ENCODE data around the gene STK32B. TPM values are rescaled to one million over a fixed set of nuclear protein-coding genes. Genes with fewer than 3 reads are reported as not detected.

Gene STK32B
- total RNA-seq, 2 experiments from 2014 or later, result not detected

DNA sequence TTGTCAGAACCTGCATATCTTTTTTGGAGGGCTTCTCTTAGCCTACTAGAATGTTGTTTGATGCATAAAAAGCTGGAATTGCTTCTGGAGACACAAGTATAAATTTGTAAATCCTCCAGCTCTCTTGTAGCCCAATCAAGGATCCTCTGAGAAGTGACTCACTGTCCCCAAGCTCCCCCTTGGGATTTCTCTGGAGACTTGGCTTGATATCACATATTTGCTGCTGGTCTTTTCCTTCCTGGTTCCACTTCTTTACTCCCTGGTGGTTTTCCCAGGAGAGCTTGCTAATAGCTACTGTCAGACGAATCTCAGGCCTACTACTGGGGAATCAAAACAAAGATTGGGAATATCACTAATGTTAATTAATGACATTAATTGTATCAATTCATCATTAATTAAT is 173.1 kb downstream of the STK32B start:
- intact Hi-C loops (cut with micrococcal nuclease; ENCODE audit: unreplicated experiment), result no loop called here
- no peak overlapping the region for H3K4me3 ChIP-seq (ENCODE audit: low read depth, low read length, poor library complexity, severe bottlenecking)
- no TSS peak for BruUV-seq (replicated peaks)
- no peaks in the 10 kb centered on the region for H3K9me3 ChIP-seq (ENCODE audit: low read length)
- H3K79me2 ChIP-seq (ENCODE audit: insufficient read depth, low read depth, low read length), result no peaks in the 10 kb centered on the region
- no peak for DNase-seq (ENCODE audit: low spot score)
- no peaks in the 10 kb centered on the region for H3K36me3 ChIP-seq (ENCODE audit: insufficient read depth, low read length)
- no peak for TF ChIP-seq EZH2phosphoT487 (IDR thresholded peaks at IDR 0.05; ENCODE audit: borderline replicate concordance, low read depth, low read length)
- no peak for TF ChIP-seq CTCF (conservative IDR thresholded peaks at IDR 0.05; ENCODE audit: low read length)
- H3K4me1 ChIP-seq (ENCODE audit: insufficient read depth, low read length, poor library complexity, severe bottlenecking), result no peaks in the 10 kb centered on the region
- POLR2A ChIA-PET, result no interaction called here
- H2AFZ ChIP-seq (ENCODE audit: low read length), result no peak overlapping the region
- no peaks in the 10 kb centered on the region for H3K9me2 ChIP-seq (ENCODE audit: insufficient read depth, low read length)
- no peak overlapping the region for H3K27ac ChIP-seq (ENCODE audit: low read depth, low read length, poor library complexity, severe bottlenecking)
- H4K20me1 ChIP-seq (ENCODE audit: insufficient read depth, low read length), result no peaks in the 10 kb centered on the region
- CTCF ChIA-PET (ENCODE audit: unreplicated experiment), result no interaction called here
- no peak overlapping the region for H3K4me2 ChIP-seq (ENCODE audit: low read length)

GRCh38 chr4:5232549-5232948 is 181.3 kb downstream of the STK32B start:
- DNase-seq (ENCODE audit: low spot score), result no peak
- ChIA-PET POLR2A (interaction anchor here (0.6 kb wide), 1 partner anchor 214 kb away, joined by 3 read pairs; no protein-coding TSS in a partner anchor), CTCF (ENCODE audit: unreplicated experiment) (no interaction called here)
- Histone ChIP-seq H3K9me3 (ENCODE audit: low read length) (no peaks in the 10 kb centered on the region), H3K9me2 (ENCODE audit: insufficient read depth, low read length) (no peaks in the 10 kb centered on the region), H3K79me2 (ENCODE audit: insufficient read depth, low read depth, low read length) (no peaks in the 10 kb centered on the region), H3K4me2 (ENCODE audit: low read length) (no peak overlapping the region), H3K4me3 (ENCODE audit: low read depth, low read length, poor library complexity, severe bottlenecking) (no peak overlapping the region), H3K36me3 (ENCODE audit: insufficient read depth, low read length) (no peaks in the 10 kb centered on the region), H2AFZ (ENCODE audit: low read length) (no peak overlapping the region), H4K20me1 (ENCODE audit: insufficient read depth, low read length) (no peaks in the 10 kb centered on the region), H3K27ac (ENCODE audit: low read depth, low read length, poor library complexity, severe bottlenecking) (no peak overlapping the region), H3K4me1 (ENCODE audit: insufficient read depth, low read length, poor library complexity, severe bottlenecking) (no peaks in the 10 kb centered on the region)
- BruUV-seq (replicated peaks), result no TSS peak
- TF ChIP-seq EZH2phosphoT487 (IDR thresholded peaks at IDR 0.05; ENCODE audit: borderline replicate concordance, low read depth, low read length) (no peak), CTCF (conservative IDR thresholded peaks at IDR 0.05; ENCODE audit: low read length) (no peak)
- intact Hi-C loops (cut with micrococcal nuclease; ENCODE audit: unreplicated experiment), result no loop called here

DNA sequence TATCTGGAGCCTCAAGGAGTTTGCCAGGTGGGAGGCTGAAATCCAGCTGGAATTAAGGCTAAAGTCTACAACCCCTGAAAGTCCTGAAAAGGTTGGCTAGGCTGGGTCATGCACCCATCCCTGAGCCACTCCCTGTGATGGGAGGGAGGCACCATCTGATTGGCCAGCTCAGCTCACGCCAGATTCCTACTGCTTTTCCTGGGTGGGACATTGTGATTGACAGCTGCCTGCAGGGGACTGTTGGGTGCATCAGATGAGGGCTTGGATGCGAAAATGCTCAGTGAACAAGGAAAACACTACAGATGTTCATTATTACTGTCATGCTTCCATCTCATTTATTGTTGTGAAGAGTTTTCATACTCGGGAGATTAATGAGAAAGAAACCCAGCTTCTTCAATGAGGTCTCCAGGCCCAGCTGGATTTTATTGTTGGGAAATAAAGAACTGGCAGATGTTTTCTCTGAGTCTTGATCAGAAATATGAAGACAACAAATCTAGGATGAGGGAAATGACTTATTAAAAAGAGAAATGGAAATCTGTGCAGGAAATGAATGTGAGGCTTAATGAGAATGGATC is 185.9 kb downstream of the STK32B start:
- Histone ChIP-seq H3K4me1 (ENCODE audit: insufficient read depth, low read length, poor library complexity, severe bottlenecking) (no peaks in the 10 kb centered on the region), H3K79me2 (ENCODE audit: insufficient read depth, low read depth, low read length) (no peaks in the 10 kb centered on the region), H3K4me2 (ENCODE audit: low read length) (no peak overlapping the region), H4K20me1 (ENCODE audit: insufficient read depth, low read length) (no peaks in the 10 kb centered on the region), H3K9me3 (ENCODE audit: low read length) (no peaks in the 10 kb centered on the region), H3K9me2 (ENCODE audit: insufficient read depth, low read length) (no peaks in the 10 kb centered on the region), H2AFZ (ENCODE audit: low read length) (no peak overlapping the region), H3K4me3 (ENCODE audit: low read depth, low read length, poor library complexity, severe bottlenecking) (no peak overlapping the region), H3K27ac (ENCODE audit: low read depth, low read length, poor library complexity, severe bottlenecking) (no peak overlapping the region), H3K36me3 (ENCODE audit: insufficient read depth, low read length) (no peaks in the 10 kb centered on the region)
- POLR2A ChIA-PET, result no interaction called here
- CTCF ChIA-PET (ENCODE audit: unreplicated experiment), result no interaction called here
- BruUV-seq (replicated peaks), result no TSS peak
- no peak for TF ChIP-seq CTCF (conservative IDR thresholded peaks at IDR 0.05; ENCODE audit: low read length)
- TF ChIP-seq EZH2phosphoT487 (IDR thresholded peaks at IDR 0.05; ENCODE audit: borderline replicate concordance, low read depth, low read length), result no peak
- no peak for DNase-seq (ENCODE audit: low spot score)
- intact Hi-C loops (cut with micrococcal nuclease; ENCODE audit: unreplicated experiment), result no loop called here
